CD4-positive, CD25-positive, alpha-beta regulatory T cell (primary cell): ENCODE measurements around the gene RERE. TPM values are rescaled to one million over a fixed set of nuclear protein-coding genes. Genes with fewer than 3 reads are reported as not detected.
A peak's percentile ranks its signal among the peaks of the same experiment; 100 is the strongest.

Source experiments
- ATAC-seq, 2 donors: fragments of 150-1000 bp; cut with Tn5 transposase; one replicate each; pipeline ENCODE4 v1.10.0; 2021; ENCODE audit warnings: low read depth in 2 of 2, moderate number of reproducible peaks in 2 of 2, moderate library complexity in 1 of 2
- DNase-seq, 3 donors: peaks; one replicate each; pipeline versions ENCODE4 v3.0.0 to v3.0.0-alpha.2; 2012 to 2022; ENCODE audit warnings: mixed read lengths in 1 of 3
- H3K27ac ChIP-seq: one replicate; pipeline ENCODE4 v1.7.0; 2013; ENCODE audit warnings: mild to moderate bottlenecking, low read length; ENCODE audit not compliant: insufficient read depth, poor library complexity, severe bottlenecking
- H3K27me3 ChIP-seq: one replicate; pipeline ENCODE4 v1.7.0; 2013; ENCODE audit warnings: low read length; ENCODE audit not compliant: control insufficient read depth, insufficient read depth
- H3K36me3 ChIP-seq: one replicate; pipeline ENCODE4 v1.7.0; 2013; ENCODE audit warnings: mild to moderate bottlenecking, low read length, moderate library complexity; ENCODE audit not compliant: control insufficient read depth, insufficient read depth
- H3K4me1 ChIP-seq: 2 replicates; pipeline ENCODE4 v1.7.0; 2013; ENCODE audit warnings: mild to moderate bottlenecking, low read length; ENCODE audit not compliant: insufficient read depth, control insufficient read depth, poor library complexity, severe bottlenecking
- H3K4me3 ChIP-seq: one replicate; pipeline ENCODE4 v1.7.0; 2013; ENCODE audit warnings: low read depth, mild to moderate bottlenecking, low read length, moderate library complexity
- H3K9me3 ChIP-seq, 2 experiments: 1 replicate in 1 of 2; 2 replicates in 1 of 2; pipeline ENCODE4 v1.7.0; 2013; ENCODE audit warnings: low read length in 2 of 2, mild to moderate bottlenecking in 1 of 2, moderate library complexity in 1 of 2; ENCODE audit not compliant: control insufficient read depth in 2 of 2
- H3K27ac Mint-ChIP-seq, 3 donors: one replicate each; pipeline ENCODE4 v1.8.0; 2020 to 2022; ENCODE audit warnings: mild to moderate bottlenecking in 3 of 3, mixed read lengths in 3 of 3, moderate library complexity in 2 of 3
- H3K27me3 Mint-ChIP-seq: one replicate; pipeline ENCODE4 v1.8.0; 2022; ENCODE audit warnings: mild to moderate bottlenecking, mixed read lengths
- H3K36me3 Mint-ChIP-seq: one replicate; pipeline ENCODE4 v1.8.0; 2020; ENCODE audit warnings: mixed read lengths
- H3K4me1 Mint-ChIP-seq, 4 donors: one replicate each; pipeline ENCODE4 v1.8.0; 2020 to 2022; ENCODE audit warnings: mixed read lengths in 4 of 4, mild to moderate bottlenecking in 1 of 4
- H3K4me3 Mint-ChIP-seq, 4 donors: one replicate each; pipeline ENCODE4 v1.8.0; 2020 to 2022; ENCODE audit warnings: mild to moderate bottlenecking in 4 of 4, mixed read lengths in 4 of 4, moderate library complexity in 3 of 4
- H3K9me3 Mint-ChIP-seq, 7 donors: one replicate each; pipeline ENCODE4 v1.8.0; 2020 to 2022; ENCODE audit warnings: mixed read lengths in 7 of 7, mild to moderate bottlenecking in 3 of 7, moderate library complexity in 2 of 7
- polyA plus RNA-seq, 4 donors: library from polyadenylated mRNA; unstranded; fragments of 300-500 nt; fragmentation: Illumina TruSeq; gene quantifications; one replicate each; pipeline ENCODE4 v1.2.3, GENCODE V29; 2021
- total RNA-seq: library from RNA; stranded (reverse); gene quantifications from one replicate; pipeline ENCODE4 v1.2.3, GENCODE V29; 2022

Gene RERE
- total and polyA plus RNA-seq, 5 donors from 2014 or later, result 3.1 to 127 (median 5.7) TPM

DNA sequence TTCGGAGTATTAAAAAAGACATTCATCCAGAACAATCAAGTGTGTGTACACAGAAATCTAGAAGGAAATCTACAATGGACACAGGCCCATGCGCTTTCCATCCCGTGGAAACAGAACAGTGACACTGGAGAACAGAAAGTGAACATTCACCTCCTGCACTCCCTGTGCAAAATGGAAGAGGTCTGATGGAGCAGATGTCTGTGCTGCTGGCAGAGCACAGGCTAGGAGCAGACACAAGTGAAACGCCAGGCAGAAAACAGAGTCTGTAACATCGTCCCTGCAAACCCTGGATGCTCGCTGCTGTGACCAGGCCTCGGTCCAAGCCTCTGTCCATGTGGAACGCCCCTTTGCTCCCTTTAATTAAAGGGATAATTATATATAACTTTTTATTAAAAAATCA, 463.4 kb downstream of the RERE start:
- no peak overlapping the region for H3K4me3 ChIP-seq
- H3K4me1 ChIP-seq, result no peaks in the 10 kb centered on the region
- Mint-ChIP-seq H3K27ac (peak overlapping the region in 1 of 3 donors; percentile 11), H3K27me3 (no peaks in the 10 kb centered on the region), H3K4me1 (peaks cover 0 to 2% (median 0%) of the 10 kb centered on the region in 4 donors), H3K4me3 (peak overlapping the region in 1 of 4 donors; percentile 61), H3K9me3 (peaks cover 0 to 2% (median 0%) of the 10 kb centered on the region in 7 donors), H3K36me3 (peaks cover 34% of the 10 kb centered on the region)
- H3K27ac ChIP-seq, result no peak overlapping the region
- DNase-seq (no peak), ATAC-seq (no peak)
- H3K36me3 ChIP-seq, result peaks cover 53% of the 10 kb centered on the region
- H3K9me3 ChIP-seq, result no peaks in the 10 kb centered on the region
- H3K27me3 ChIP-seq, result no peaks in the 10 kb centered on the region

DNA sequence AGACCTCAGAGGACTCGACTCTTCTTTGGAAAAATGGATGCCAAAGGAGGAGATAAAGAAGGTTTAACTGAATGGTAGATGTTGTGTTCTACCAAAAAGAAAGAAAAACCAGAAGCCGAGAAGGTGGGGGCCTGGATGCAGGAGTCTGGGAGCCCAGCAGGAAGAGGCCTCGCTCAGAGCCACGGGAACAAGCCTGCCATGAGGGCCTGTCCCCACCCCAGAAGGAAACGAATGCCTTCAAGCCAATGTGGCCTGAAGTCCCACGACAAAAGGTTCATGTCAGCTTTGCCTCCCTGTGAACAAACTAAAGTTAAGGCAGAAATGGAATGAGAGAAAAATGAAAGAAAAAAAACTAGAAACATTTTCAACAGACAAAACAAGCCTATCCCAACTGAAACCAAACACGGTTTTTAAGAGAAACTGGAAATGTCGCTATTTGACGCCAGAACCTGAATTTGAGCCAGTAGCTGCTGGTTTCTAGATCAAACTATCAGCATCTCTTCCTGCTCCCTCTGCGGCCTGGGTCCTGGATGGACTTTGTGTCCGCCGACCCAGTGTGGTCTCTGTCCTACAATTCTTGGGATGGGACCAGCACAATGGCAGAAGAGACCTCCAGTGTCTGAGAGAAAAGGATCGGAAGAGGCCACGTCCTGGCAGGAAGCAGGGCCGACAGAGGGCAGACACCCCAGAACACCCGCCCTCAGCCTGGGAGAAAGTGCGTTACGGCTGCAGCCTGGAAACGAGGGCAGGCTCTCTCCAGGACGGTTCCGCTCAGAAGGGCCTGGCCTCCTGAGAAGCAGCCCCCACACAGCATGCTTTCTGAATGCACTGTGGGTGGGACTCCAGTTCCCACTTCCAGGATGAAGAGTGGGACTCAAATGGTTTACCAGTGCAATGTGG, 464.3 kb downstream of the RERE start:
- no peaks in the 10 kb centered on the region for H3K9me3 ChIP-seq
- DNase-seq (no peak), ATAC-seq (no peak)
- no peak overlapping the region for H3K27ac ChIP-seq
- H3K36me3 ChIP-seq, result peaks cover 46% of the 10 kb centered on the region
- no peak overlapping the region for H3K4me3 ChIP-seq
- Mint-ChIP-seq H3K27ac (peak overlapping the region in 2 of 3 donors; percentile 46 to 79), H3K36me3 (peaks cover 33% of the 10 kb centered on the region), H3K4me3 (no peak overlapping the region), H3K9me3 (peaks cover 0 to 2% (median 0%) of the 10 kb centered on the region in 7 donors), H3K27me3 (no peaks in the 10 kb centered on the region), H3K4me1 (peaks cover 0 to 6% (median 1%) of the 10 kb centered on the region in 4 donors)
- no peaks in the 10 kb centered on the region for H3K4me1 ChIP-seq
- H3K27me3 ChIP-seq, result no peaks in the 10 kb centered on the region

GRCh38 chr1:8352471-8352845, 465.0 kb downstream of the RERE start:
- H3K4me1 ChIP-seq, result no peaks in the 10 kb centered on the region
- Mint-ChIP-seq H3K36me3 (peaks cover 28% of the 10 kb centered on the region), H3K4me1 (peaks cover 0 to 6% (median 1%) of the 10 kb centered on the region in 4 donors), H3K9me3 (peaks cover 0 to 2% (median 0%) of the 10 kb centered on the region in 7 donors), H3K27ac (peak overlapping the region in 2 of 3 donors; percentile 43 to 79), H3K4me3 (peak overlapping the region in 1 of 4 donors; percentile 21), H3K27me3 (no peaks in the 10 kb centered on the region)
- no peak overlapping the region for H3K27ac ChIP-seq
- no peak for DNase-seq
- peaks cover 39% of the 10 kb centered on the region for H3K36me3 ChIP-seq
- no peaks in the 10 kb centered on the region for H3K9me3 ChIP-seq
- H3K27me3 ChIP-seq, result no peaks in the 10 kb centered on the region
- no peak overlapping the region for H3K4me3 ChIP-seq
- ATAC-seq, result no peak

- Histone ChIP-seq H3K27ac (no peak overlapping the region), H3K9me3 (no peaks in the 10 kb centered on the region), H3K4me3 (no peak overlapping the region), H3K4me1 (no peaks in the 10 kb centered on the region), H3K36me3 (peaks cover 33% of the 10 kb centered on the region), H3K27me3 (no peaks in the 10 kb centered on the region)
- Mint-ChIP-seq H3K4me1 (peaks cover 0 to 6% (median 1%) of the 10 kb centered on the region in 4 donors), H3K9me3 (peaks cover 0 to 2% (median 0%) of the 10 kb centered on the region in 7 donors), H3K27ac (peak overlapping the region in 1 of 3 donors; percentile 79), H3K27me3 (no peaks in the 10 kb centered on the region), H3K36me3 (peaks cover 25% of the 10 kb centered on the region), H3K4me3 (peak overlapping the region in 1 of 4 donors; percentile 21)
- no peak for ATAC-seq
- DNase-seq, result no peak
These were observed 465.6 kb downstream of the RERE start for GRCh38 chr1:8351693-8352470.

DNA sequence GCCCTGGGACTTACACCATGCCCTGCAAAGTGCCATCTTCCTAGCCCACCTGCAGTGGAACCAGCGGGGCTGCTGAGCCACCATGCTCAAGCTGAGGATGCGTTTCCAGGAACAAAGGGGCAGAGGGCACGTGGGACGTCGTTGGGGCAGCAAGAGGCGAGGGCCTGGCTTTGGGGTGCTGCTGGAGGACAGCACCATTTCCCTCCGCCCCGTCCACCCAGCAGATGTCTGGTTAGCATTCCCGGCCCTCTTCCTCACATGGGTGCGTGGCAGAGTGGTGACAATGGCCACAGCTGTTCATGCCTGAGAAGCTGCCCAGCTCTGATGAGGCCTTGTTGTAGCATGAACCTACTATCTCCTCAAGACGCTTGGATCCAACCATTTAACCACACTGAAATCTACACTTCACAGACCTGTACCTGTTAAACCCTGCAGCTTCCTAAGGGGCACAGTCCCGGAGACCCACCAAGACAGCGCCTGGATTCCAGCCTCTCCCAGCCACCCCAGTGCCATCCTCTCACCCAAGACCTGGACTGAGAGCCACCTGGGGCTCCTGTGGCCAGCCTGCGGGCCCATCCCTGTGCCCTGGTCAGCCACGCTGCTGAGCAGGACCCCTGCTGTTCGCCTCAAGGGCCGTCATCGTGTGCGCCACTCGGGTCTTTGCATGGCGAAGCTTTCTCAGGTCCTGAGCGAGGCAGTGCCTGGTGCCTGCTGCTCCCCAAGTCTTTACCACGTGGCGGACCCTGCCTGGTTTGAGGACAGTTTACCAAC, 466.3 kb downstream of the RERE start:
- peaks cover 0 to 6% (median 1%) of the 10 kb centered on the region in 4 donors for H3K4me1 Mint-ChIP-seq
- H3K4me3 Mint-ChIP-seq, result no peak overlapping the region
- no peaks in the 10 kb centered on the region for H3K9me3 ChIP-seq
- H3K36me3 Mint-ChIP-seq, result peaks cover 22% of the 10 kb centered on the region
- H3K27ac ChIP-seq, result no peak overlapping the region
- H3K27ac Mint-ChIP-seq, result peak overlapping the region in 1 of 3 donors; percentile 94
- no peaks in the 10 kb centered on the region for H3K27me3 ChIP-seq
- peaks cover 3% of the 10 kb centered on the region for H3K27me3 Mint-ChIP-seq
- H3K4me3 ChIP-seq, result no peak overlapping the region
- DNase-seq (no peak), ATAC-seq (no peak)
- no peaks in the 10 kb centered on the region for H3K4me1 ChIP-seq
- H3K36me3 ChIP-seq, result peaks cover 25% of the 10 kb centered on the region
- H3K9me3 Mint-ChIP-seq, result peaks cover 0 to 4% (median 0%) of the 10 kb centered on the region in 7 donors

GRCh38 chr1:8349961-8350360, 467.5 kb downstream of the RERE start:
- H3K36me3 Mint-ChIP-seq, result peaks cover 15% of the 10 kb centered on the region

DNA sequence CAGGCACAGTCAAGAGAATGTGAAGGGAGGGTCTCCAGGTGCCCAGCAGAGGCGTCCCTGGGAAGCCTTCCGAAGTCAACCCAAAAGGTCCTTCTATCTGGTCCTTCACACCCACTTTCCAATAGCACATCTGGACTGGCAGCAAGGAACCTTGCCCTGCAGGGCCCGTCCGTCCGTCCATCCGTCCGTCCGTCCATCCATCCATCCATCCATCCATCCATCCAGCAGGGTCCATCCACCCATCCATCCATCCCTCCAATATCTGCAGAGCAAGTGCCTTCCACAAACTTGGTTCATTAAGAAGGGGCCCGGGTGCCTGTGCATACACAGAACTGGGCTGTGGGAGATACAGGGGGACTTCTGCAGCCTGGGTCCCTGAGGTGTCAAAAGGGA, 468.0 kb downstream of the RERE start:
- no peak overlapping the region for H3K27ac ChIP-seq
- peak overlapping the region in 1 of 4 donors; percentile 32 for H3K4me3 Mint-ChIP-seq

More at GRCh38 chr1:8349961-8350360, 467.5 kb downstream of the RERE start:
- Mint-ChIP-seq H3K4me3 (no peak overlapping the region), H3K27me3 (peaks cover 5% of the 10 kb centered on the region), H3K27ac (no peak overlapping the region), H3K9me3 (peaks cover 0 to 4% (median 0%) of the 10 kb centered on the region in 7 donors), H3K4me1 (peaks cover 0 to 3% (median 1%) of the 10 kb centered on the region in 4 donors)
- Histone ChIP-seq H3K27ac (no peak overlapping the region), H3K36me3 (peaks cover 14% of the 10 kb centered on the region), H3K9me3 (no peaks in the 10 kb centered on the region), H3K27me3 (no peaks in the 10 kb centered on the region), H3K4me3 (no peak overlapping the region), H3K4me1 (no peaks in the 10 kb centered on the region)
- ATAC-seq (no peak), DNase-seq (no peak)

More for the DNA sequence above, 468.0 kb downstream of the RERE start:
- H3K9me3 Mint-ChIP-seq, result peaks cover 0 to 5% (median 0%) of the 10 kb centered on the region in 7 donors
- Histone ChIP-seq H3K27me3 (no peaks in the 10 kb centered on the region), H3K4me1 (no peaks in the 10 kb centered on the region), H3K4me3 (no peak overlapping the region), H3K9me3 (no peaks in the 10 kb centered on the region), H3K36me3 (peaks cover 10% of the 10 kb centered on the region)
- peaks cover 5% of the 10 kb centered on the region for H3K27me3 Mint-ChIP-seq
- H3K36me3 Mint-ChIP-seq, result peaks cover 14% of the 10 kb centered on the region
- DNase-seq (no peak), ATAC-seq (no peak)
- H3K4me1 Mint-ChIP-seq, result peaks cover 0 to 3% (median 1%) of the 10 kb centered on the region in 4 donors
- H3K27ac Mint-ChIP-seq, result peak overlapping the region in 1 of 3 donors; percentile 51
